ENCODE measurements around the gene CLGN. TPM values are rescaled to one million over a fixed set of nuclear protein-coding genes. Genes with fewer than 3 reads are reported as not detected.

CLGN gene
- total RNA-seq, 2 experiments from 2014 or later: 0.10 TPM; not detected in 1

GRCh38 chr4:140351093-140352075 is 76.1 kb downstream of the CLGN start:
- CTCF ChIA-PET: interaction anchor here (3.8 kb wide), 1 partner anchor 8 kb away, joined by 22 read pairs; no protein-coding TSS in a partner anchor
- Mint-ChIP-seq H3K27me3 (no peaks in the 10 kb centered on the region), H3K4me1 (ENCODE audit: low read depth) (peaks cover 9% of the 10 kb centered on the region), H3K36me3 (no peaks in the 10 kb centered on the region), H3K4me3 (no peak overlapping the region), H3K9me3 (no peaks in the 10 kb centered on the region), H3K27ac (no peak overlapping the region)
- POLR2A ChIA-PET: no interaction called here
- no peak for DNase-seq
- intact Hi-C loops (cut with micrococcal nuclease): no loop called here

GRCh38 chr4:140349816-140350215 is 77.6 kb downstream of the CLGN start:
- DNase-seq: no peak
- Mint-ChIP-seq H3K9me3 (no peaks in the 10 kb centered on the region), H3K27ac (no peak overlapping the region), H3K4me3 (no peak overlapping the region), H3K4me1 (ENCODE audit: low read depth) (peaks cover 9% of the 10 kb centered on the region), H3K36me3 (no peaks in the 10 kb centered on the region), H3K27me3 (peaks cover 5% of the 10 kb centered on the region)
- intact Hi-C loops (cut with micrococcal nuclease): no loop called here
- ChIA-PET CTCF (interaction anchor here (3.8 kb wide), 1 partner anchor 10 kb away, joined by 22 read pairs; no protein-coding TSS in a partner anchor), POLR2A (no interaction called here)

- no peak for DNase-seq
- Mint-ChIP-seq H3K4me3 (no peak overlapping the region), H3K36me3 (no peaks in the 10 kb centered on the region), H3K27ac (no peak overlapping the region), H3K4me1 (ENCODE audit: low read depth) (no peaks in the 10 kb centered on the region), H3K9me3 (no peaks in the 10 kb centered on the region), H3K27me3 (peaks cover 21% of the 10 kb centered on the region)
- CTCF ChIA-PET: no interaction called here
- intact Hi-C loops (cut with micrococcal nuclease): no loop called here
- POLR2A ChIA-PET: no interaction called here
These were observed 81.3 kb downstream of the CLGN start for GRCh38 chr4:140346136-140346535.

GRCh38 chr4:140344621-140345020 is 82.8 kb downstream of the CLGN start:
- POLR2A ChIA-PET: no interaction called here
- H3K27ac Mint-ChIP-seq: no peak overlapping the region
- peaks cover 21% of the 10 kb centered on the region for H3K27me3 Mint-ChIP-seq
- intact Hi-C loops (cut with micrococcal nuclease): no loop called here
- DNase-seq: no peak
- no peaks in the 10 kb centered on the region for H3K9me3 Mint-ChIP-seq
- no peaks in the 10 kb centered on the region for H3K4me1 Mint-ChIP-seq (ENCODE audit: low read depth)
- H3K4me3 Mint-ChIP-seq: no peak overlapping the region
- H3K36me3 Mint-ChIP-seq: no peaks in the 10 kb centered on the region
- CTCF ChIA-PET: interaction anchor here (1.3 kb wide), 1 partner anchor 15 kb away, joined by 5 read pairs; no protein-coding TSS in a partner anchor

- Mint-ChIP-seq H3K4me1 (ENCODE audit: low read depth) (no peaks in the 10 kb centered on the region), H3K36me3 (no peaks in the 10 kb centered on the region), H3K4me3 (no peak overlapping the region), H3K9me3 (no peaks in the 10 kb centered on the region), H3K27ac (no peak overlapping the region), H3K27me3 (peaks cover 21% of the 10 kb centered on the region)
- no peak for DNase-seq
- intact Hi-C loops (cut with micrococcal nuclease): no loop called here
- ChIA-PET POLR2A (no interaction called here), CTCF (no interaction called here)
These were observed 83.3 kb downstream of the CLGN start for GRCh38 chr4:140344101-140344500.

- H3K36me3 Mint-ChIP-seq: no peaks in the 10 kb centered on the region
- no peaks in the 10 kb centered on the region for H3K9me3 Mint-ChIP-seq
- POLR2A ChIA-PET: no interaction called here
- H3K4me1 Mint-ChIP-seq (ENCODE audit: low read depth): no peaks in the 10 kb centered on the region
- H3K27ac Mint-ChIP-seq: no peak overlapping the region
- H3K27me3 Mint-ChIP-seq: peaks cover 21% of the 10 kb centered on the region
- CTCF ChIA-PET: no interaction called here
- intact Hi-C loops (cut with micrococcal nuclease): no loop called here
- H3K4me3 Mint-ChIP-seq: no peak overlapping the region
- DNase-seq: no peak
These were observed 84.1 kb downstream of the CLGN start for GRCh38 chr4:140343303-140343702.

- no peaks in the 10 kb centered on the region for H3K36me3 Mint-ChIP-seq
- H3K4me3 Mint-ChIP-seq: no peak overlapping the region
- no peak overlapping the region for H3K27ac Mint-ChIP-seq
- intact Hi-C loops (cut with micrococcal nuclease): no loop called here
- no peaks in the 10 kb centered on the region for H3K9me3 Mint-ChIP-seq
- ChIA-PET POLR2A (no interaction called here), CTCF (interaction anchor here (0.7 kb wide), 1 partner anchor 12 kb away, joined by 3 read pairs; no protein-coding TSS in a partner anchor)
- no peaks in the 10 kb centered on the region for H3K4me1 Mint-ChIP-seq (ENCODE audit: low read depth)
- peaks cover 21% of the 10 kb centered on the region for H3K27me3 Mint-ChIP-seq
- DNase-seq: no peak
These were observed 84.8 kb downstream of the CLGN start for GRCh38 chr4:140342620-140343019.

Other genes with a start within 250 kb of the CLGN start
- gene SCOC, start 54.0 kb downstream of the CLGN start, total RNA-seq: 10 to 100 TPM; 46.9 to 48.4 TPM
- not detected for gene MGAT4D, start 70.6 kb upstream of the CLGN start, total RNA-seq
- gene ELMOD2, start 96.5 kb upstream of the CLGN start, total RNA-seq: 10 to 100 TPM; 15.5 to 17.3 TPM
- gene UCP1, start 141.3 kb upstream of the CLGN start, total RNA-seq: not detected